T-helper 2 cell treated with Interferon-gamma antibody and Interleukin-4, amounts not matched to agents 100 ng/mL and 5 ng/mL, for 36 hours (primary cell): ENCODE measurements around the gene CCDC106. TPM values are rescaled to one million over a fixed set of nuclear protein-coding genes. Genes with fewer than 3 reads are reported as not detected.

Experiments used
- intact Hi-C: fragments of 100-400 bp; cut with micrococcal nuclease; formaldehyde crosslinking; loops from one replicate; pipeline ENCODE4 v1.15.1; 2023
- total RNA-seq: library from RNA; stranded (reverse); gene quantifications from 2 replicates; pipeline ENCODE4 v1.2.3, GENCODE V29; 2022

Gene CCDC106
- total RNA-seq, 1 donor from 2014 or later: 7.0 TPM

DNA sequence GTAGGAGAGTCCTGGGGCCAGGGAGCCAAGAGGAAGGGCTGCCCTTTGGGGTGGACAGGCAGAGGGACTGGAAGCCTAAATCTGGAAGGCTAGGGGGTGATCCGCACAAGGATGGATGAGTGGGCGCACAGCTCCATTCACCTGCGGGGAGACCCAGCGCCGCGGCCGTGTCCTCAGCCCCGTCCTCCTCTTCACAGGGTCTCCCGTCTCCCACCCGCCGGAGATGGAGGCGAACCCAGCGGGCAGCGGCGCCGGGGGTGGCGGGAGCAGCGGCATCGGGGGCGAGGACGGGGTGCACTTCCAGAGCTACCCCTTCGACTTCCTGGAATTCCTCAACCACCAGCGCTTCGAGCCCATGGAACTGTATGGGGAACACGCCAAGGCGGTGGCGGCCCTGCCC is 34.6 kb upstream of the CCDC106 start:
- intact Hi-C loops: no loop called here

- intact Hi-C loops: no loop called here
Measured at GRCh38 chr19:55613930-55614710, 33.9 kb upstream of the CCDC106 start.

DNA sequence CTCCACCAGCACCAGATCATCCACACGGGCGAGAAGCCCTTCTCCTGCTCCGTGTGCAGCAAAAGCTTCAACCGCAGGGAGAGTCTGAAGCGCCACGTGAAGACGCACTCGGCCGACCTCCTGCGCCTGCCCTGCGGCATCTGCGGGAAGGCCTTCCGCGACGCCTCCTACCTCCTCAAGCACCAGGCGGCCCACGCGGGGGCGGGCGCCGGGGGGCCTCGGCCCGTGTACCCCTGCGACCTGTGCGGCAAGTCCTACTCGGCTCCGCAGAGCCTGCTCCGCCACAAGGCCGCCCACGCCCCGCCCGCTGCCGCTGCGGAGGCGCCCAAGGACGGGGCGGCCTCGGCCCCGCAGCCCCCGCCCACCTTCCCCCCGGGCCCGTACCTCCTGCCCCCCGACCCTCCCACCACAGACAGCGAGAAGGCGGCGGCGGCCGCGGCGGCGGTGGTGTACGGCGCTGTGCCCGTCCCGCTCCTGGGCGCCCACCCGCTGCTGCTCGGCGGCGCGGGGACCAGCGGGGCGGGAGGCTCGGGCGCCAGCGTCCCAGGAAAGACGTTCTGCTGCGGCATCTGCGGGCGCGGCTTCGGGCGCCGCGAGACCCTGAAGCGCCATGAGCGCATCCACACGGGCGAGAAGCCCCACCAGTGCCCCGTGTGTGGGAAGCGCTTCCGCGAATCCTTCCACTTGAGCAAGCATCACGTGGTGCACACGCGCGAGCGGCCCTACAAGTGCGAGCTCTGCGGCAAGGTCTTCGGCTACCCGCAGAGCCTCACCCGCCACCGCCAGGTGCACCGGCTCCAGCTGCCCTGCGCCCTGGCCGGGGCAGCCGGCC is 33.1 kb upstream of the CCDC106 start:
- intact Hi-C loops: no loop called here

DNA sequence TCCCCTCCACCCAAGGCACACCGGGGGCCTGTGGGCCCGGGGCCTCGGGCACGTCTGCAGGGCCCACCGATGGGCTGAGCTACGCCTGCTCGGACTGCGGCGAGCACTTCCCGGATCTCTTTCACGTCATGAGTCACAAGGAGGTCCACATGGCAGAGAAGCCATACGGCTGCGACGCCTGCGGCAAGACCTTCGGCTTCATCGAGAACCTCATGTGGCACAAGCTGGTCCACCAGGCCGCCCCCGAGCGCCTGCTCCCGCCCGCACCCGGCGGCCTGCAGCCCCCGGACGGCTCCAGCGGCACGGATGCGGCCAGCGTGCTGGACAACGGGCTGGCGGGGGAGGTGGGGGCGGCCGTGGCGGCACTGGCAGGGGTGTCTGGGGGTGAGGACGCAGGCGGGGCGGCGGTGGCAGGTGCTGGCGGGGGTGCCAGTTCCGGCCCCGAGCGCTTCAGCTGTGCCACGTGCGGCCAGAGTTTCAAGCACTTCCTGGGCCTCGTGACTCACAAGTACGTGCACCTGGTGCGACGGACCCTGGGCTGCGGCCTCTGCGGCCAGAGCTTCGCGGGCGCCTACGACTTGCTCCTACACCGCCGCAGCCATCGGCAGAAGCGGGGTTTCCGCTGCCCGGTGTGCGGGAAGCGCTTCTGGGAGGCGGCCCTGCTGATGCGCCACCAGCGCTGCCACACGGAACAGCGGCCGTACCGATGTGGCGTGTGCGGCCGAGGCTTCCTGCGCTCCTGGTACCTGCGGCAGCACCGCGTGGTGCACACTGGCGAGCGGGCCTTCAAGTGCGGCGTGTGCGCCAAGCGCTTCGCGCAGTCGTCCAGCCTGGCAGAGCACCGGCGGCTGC is 32.2 kb upstream of the CCDC106 start:
- intact Hi-C loops: no loop called here

- intact Hi-C loops: no loop called here
Measured at GRCh38 chr19:55616395-55616875, 31.6 kb upstream of the CCDC106 start.

DNA sequence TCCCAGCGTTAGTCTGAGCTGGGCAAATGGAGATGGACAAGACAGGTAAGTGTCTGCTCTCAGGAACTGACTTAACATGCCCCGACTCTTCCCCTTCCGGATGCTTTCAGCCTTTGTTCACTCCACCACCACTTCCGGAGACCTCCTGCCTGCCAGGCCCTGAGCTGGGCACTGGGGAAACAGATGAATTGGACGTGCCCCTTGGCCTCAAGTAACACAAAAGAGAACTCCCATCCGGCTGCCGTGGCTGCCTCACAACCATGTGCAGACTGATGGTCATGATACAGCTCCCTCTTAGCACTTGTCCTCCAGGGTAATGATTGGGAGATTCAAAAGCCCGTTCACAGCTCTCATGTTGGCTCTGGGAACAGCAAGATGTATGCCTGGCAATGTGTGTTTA is 30.6 kb upstream of the CCDC106 start:
- intact Hi-C loops: no loop called here

- intact Hi-C loops: no loop called here
Measured at GRCh38 chr19:55618426-55618825, 29.6 kb upstream of the CCDC106 start.

DNA sequence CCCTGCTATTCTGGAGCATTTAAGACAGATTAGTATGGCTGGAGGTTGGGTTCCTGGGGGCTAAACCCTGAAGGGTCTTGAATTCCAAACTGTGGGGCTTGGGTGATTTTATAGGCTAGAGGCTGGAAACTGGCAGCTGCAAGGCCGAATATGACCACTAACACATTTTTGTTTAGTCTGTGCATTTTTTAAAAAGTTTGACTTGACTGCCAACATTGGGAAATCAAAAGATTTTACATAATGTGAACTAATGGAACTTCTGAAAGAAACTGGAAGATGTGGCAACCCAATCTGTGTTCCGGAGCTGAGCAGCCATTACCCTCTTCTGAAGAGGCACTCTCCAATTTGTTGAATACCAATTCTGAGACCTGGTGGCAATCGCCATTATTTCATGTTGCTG is 28.7 kb upstream of the CCDC106 start:
- intact Hi-C loops: no loop called here

- intact Hi-C loops: no loop called here
Measured at GRCh38 chr19:55620410-55621204, 27.4 kb upstream of the CCDC106 start.

- intact Hi-C loops: no loop called here
Measured at GRCh38 chr19:55621205-55621672, 26.8 kb upstream of the CCDC106 start.

DNA sequence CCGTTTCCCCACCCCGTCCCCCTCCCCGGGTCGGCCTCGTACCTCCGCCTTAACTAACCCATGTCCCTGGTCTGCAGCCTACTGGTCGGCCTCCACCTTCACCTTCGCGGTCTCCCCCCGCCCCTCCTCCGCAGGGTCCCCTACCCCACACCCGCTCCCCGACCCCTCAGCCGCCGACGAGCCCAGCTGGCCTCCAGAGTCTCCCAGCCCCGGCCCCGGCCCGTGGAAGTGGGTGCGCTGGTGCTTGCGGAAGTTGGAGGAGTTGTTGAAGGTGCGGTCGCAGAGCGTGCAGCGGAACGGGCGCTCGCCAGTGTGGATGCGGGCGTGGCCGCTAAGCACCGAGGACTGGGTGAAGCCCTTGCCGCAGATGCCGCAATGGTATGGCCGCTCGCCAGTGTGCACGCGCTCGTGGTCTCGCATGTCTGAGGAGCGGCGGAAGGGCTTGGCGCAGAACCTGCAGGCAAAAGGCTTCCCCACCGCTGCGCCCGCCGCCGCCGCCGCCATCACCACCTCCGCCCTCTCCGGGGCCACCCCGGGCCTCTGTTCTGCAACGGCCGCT is 26.3 kb upstream of the CCDC106 start:
- intact Hi-C loops: no loop called here

DNA sequence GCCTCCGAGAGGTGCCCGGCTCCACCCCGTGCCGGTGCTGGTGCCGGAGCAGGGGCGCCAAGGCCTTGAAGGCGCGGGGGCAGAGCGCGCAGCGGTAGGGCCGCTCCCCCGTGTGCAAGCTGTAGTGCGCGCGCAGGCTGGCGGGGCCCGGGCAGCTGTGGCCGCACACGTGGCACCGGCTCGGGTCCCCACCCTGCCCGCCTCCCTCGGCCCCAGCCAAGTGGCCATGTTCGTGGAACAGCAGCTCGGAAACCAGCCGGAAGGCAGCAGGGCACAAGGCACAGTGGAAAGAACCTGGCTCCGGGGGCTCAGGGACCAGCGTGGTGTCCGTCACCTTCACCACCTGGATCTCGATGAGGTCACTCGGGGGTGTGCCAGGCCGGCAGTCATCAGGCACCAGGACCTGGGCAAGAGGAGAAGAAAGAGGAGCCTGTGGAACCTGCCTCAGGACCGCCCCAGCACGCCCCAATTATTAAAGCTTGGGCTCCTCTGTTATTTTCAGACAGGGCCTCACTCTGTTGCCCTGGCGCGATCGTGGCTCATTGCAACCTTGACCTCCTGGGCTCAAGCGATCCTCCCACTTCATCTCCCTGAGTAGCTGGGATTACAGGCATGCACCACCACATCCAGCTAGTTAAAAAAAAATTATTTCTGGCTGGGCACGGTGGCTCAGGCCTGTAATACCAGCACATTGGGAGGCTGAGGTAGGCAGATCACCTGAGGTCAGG is 25.6 kb upstream of the CCDC106 start:
- intact Hi-C loops: no loop called here

GRCh38 chr19:55623130-55623529 is 24.9 kb upstream of the CCDC106 start:
- intact Hi-C loops: no loop called here

DNA sequence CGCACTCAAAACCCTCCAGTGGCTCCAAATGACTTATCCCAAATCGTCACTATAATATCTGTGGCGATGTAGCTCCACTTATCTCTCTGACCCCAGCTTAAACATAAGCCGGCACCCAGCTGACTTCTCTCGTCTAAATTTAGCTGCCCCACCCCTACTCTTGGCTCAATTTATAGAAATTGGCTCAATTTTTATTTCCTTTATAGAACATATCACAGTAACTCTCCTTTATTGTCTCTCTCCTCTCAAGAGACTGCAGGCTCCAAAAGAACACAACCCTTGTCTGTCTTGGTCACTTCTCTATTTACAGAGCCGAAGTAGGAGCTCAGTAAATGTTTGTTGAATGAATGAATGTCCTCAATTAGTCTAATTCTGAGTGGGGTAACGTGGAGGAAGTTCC is 24.5 kb upstream of the CCDC106 start:
- intact Hi-C loops: no loop called here

DNA sequence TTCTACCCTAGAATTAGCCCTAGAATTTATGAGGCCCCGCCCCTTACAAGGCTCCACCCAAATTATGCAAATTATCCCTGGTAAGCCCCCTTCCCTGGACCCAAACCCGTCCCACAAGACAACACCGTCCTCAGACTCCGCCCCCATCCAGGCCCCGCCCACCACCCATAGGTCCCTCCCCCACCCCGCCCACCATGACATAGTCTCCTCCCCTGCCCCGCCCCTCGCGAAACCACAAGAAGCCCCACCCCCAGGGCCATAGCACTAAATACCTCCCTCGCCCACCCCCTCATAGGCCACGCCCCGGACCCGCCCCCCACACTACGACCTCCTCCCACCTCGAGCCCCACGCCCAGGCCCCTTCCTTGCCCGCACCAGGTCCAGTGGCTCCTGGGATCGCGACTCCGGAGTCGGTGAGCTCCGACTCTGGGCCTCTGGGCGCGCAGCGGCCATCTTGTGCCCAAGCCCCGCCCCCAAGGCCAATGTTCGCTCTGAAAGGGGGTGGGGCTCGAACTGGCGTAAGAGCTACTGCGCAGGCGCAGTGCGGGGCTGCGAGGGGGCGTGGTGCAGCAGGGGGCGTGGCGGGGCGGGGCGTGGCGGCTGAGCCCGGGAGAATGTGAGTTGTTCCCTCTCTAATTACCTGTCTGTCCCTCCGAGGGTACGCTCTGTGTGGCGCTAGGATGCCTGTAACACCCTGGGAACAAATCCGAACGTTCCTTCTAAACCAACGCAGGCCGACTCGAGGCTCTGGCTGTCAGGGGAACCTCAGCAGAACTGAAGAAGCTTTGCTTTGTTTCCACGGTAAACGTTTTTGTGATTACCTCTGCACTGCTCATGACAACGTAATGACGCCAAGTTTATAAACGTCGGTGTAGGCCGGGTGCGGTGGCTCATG is 23.7 kb upstream of the CCDC106 start, which contains the start of gene ZNF784:
TSS of gene ZNF784 (minus strand) at position 458 of the 895 bp plus-strand sequence. CDS start at position 453, 5 bp downstream.
- intact Hi-C loops: loop anchor here (1.0 kb wide), 4 partner anchors 19 to 163 kb away; partner anchors contain the start of genes FIZ1, ISOC2, ZNF579 and ZNF865

DNA sequence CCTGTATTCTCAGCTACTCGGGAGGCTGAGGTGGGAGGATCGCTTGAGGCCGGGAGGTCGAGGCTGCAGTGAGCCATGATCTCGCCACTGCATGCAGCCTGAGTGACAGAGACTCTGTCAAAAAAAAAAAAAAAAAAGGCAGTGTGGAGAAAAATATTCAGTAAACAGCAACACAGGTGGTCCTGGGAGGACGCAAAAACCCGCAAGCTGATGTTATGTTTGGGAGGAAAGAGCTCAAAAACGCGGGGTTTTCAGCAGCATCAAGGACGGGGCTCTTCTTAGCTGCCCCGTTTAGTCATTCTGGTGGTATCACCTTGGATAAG is 23.0 kb upstream of the CCDC106 start:
- intact Hi-C loops: no loop called here

GRCh38 chr19:55626350-55626749 is 21.7 kb upstream of the CCDC106 start:
- intact Hi-C loops: no loop called here

DNA sequence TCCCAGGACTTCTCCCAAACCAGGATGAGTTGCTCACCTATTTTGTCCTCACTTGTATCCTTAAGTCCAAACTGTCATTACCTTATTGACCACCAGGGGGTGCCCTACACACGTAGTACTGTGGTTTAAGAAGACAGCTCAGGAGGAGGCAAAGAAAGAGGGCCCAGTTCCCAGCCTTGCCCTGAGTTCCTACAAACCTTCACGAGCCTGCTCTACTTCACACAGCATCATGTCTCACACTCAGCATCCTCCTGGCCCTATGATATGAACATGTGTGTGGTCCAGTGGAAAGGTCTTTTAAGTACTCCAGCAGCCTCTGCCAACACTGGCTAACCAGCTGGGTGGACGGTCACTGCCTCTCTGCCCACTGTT is 15.6 kb upstream of the CCDC106 start:
- intact Hi-C loops: loop anchor here (1.0 to 10.0 kb wide), 3 partner anchors 22 to 248 kb away; partner anchors contain the start of genes RPL28 and TMEM238
